Calu3 (cell line): ENCODE measurements around the gene MLN. TPM values are rescaled to one million over a fixed set of nuclear protein-coding genes. Genes with fewer than 3 reads are reported as not detected.

ENCODE experiments used
- BruUV-seq: library from RNA; stranded (reverse); fragments of 400-500 nt; replicated peaks from 2 replicates; lab custom pipeline; 2021; lab: Mats Ljungman, UMichigan
- CTCF ChIA-PET: fragments of 300-600 bp; sonication (Branson Sonifier 250); formaldehyde crosslinking; loops from one replicate; lab custom pipeline; 2022; ENCODE audit warnings: antibody characterized with exemption; lab: Charles Lee
- DNase-seq: peaks from one replicate; pipeline ENCODE4 v3.0.0; 2022
- H3K27ac Mint-ChIP-seq: one replicate; pipeline ENCODE4 v1.8.0; 2022; ENCODE audit warnings: mixed read lengths; ENCODE audit not compliant: unreplicated experiment
- H3K27me3 Mint-ChIP-seq: one replicate; pipeline ENCODE4 v1.8.0; 2022; ENCODE audit warnings: mixed read lengths; ENCODE audit not compliant: unreplicated experiment
- H3K36me3 Mint-ChIP-seq: one replicate; pipeline ENCODE4 v1.8.0; 2022; ENCODE audit warnings: mild to moderate bottlenecking, moderate library complexity, mixed read lengths; ENCODE audit not compliant: insufficient read depth, unreplicated experiment
- H3K4me1 Mint-ChIP-seq: one replicate; pipeline ENCODE4 v1.8.0; 2022; ENCODE audit warnings: mild to moderate bottlenecking, low read depth, mixed read lengths; ENCODE audit not compliant: unreplicated experiment
- H3K4me3 Mint-ChIP-seq: one replicate; pipeline ENCODE4 v1.8.0; 2022; ENCODE audit warnings: mild to moderate bottlenecking, low read depth, moderate library complexity, mixed read lengths; ENCODE audit not compliant: unreplicated experiment
- H3K9me3 Mint-ChIP-seq: one replicate; pipeline ENCODE4 v1.8.0; 2022; ENCODE audit warnings: low read depth, mixed read lengths; ENCODE audit not compliant: unreplicated experiment
- CTCF ChIP-seq: fragments of 200-600 bp; IDR thresholded peaks from one replicate; pipeline ENCODE4 v1.8.0; 2022; ENCODE audit warnings: antibody characterized with exemption; ENCODE audit not compliant: unreplicated experiment
- intact Hi-C: fragments of 100-400 bp; cut with micrococcal nuclease; formaldehyde crosslinking; loops from one replicate; pipeline ENCODE4 v1.10.0; 2022; ENCODE audit not compliant: unreplicated experiment
- total RNA-seq: library from RNA; stranded (reverse); gene quantifications from 2 replicates; pipeline ENCODE4 v1.2.3, GENCODE V29; 2022

The MLN gene
- total RNA-seq, 1 experiment from 2014 or later = not detected

- CTCF ChIA-PET = interaction anchor here (1.2 to 7.0 kb wide), 3 partner anchors 19 to 51 kb away, joined by 8 to 89 read pairs (median 12); partner anchors contain the start of gene UQCC2
- peaks cover 13% of the 10 kb centered on the region for H3K4me1 Mint-ChIP-seq
- intact Hi-C loops = loop anchor here (1.0 kb wide), 1 partner anchor 48 kb away; no protein-coding TSS in a partner anchor
- no peak overlapping the region for H3K27ac Mint-ChIP-seq
- DNase-seq = no peak
- H3K4me3 Mint-ChIP-seq = no peak overlapping the region
- no peak for TF ChIP-seq CTCF
- BruUV-seq = no TSS peak
- H3K27me3 Mint-ChIP-seq = peaks cover 47% of the 10 kb centered on the region
- H3K9me3 Mint-ChIP-seq = peaks cover 2% of the 10 kb centered on the region
- H3K36me3 Mint-ChIP-seq = peaks cover 5% of the 10 kb centered on the region
Measured at GRCh38 chr6:33762713-33763112, 41.1 kb downstream of the MLN start.

GRCh38 chr6:33761922-33762629 is 41.7 kb downstream of the MLN start:
- Mint-ChIP-seq H3K4me1 (peaks cover 19% of the 10 kb centered on the region), H3K9me3 (peaks cover 2% of the 10 kb centered on the region), H3K27me3 (peaks cover 41% of the 10 kb centered on the region), H3K36me3 (peaks cover 5% of the 10 kb centered on the region), H3K4me3 (no peak overlapping the region), H3K27ac (no peak overlapping the region)
- CTCF ChIA-PET = interaction anchor here (0.7 to 7.0 kb wide), 8 partner anchors 13 to 1581 kb away, joined by 3 to 89 read pairs (median 6); partner anchors contain the start of gene UQCC2
- intact Hi-C loops = loop anchor here (1.0 kb wide), 1 partner anchor 48 kb away; no protein-coding TSS in a partner anchor
- no TSS peak for BruUV-seq
- peak; percentile 94 for TF ChIP-seq CTCF
- DNase-seq = peak; percentile 91

GRCh38 chr6:33761581-33761921 is 42.3 kb downstream of the MLN start:
- BruUV-seq = no TSS peak
- Mint-ChIP-seq H3K27me3 (peaks cover 35% of the 10 kb centered on the region), H3K36me3 (peaks cover 4% of the 10 kb centered on the region), H3K4me3 (no peak overlapping the region), H3K4me1 (peaks cover 22% of the 10 kb centered on the region), H3K9me3 (peaks cover 2% of the 10 kb centered on the region), H3K27ac (no peak overlapping the region)
- CTCF ChIA-PET = interaction anchor here (0.7 to 7.0 kb wide), 9 partner anchors 13 to 1582 kb away, joined by 3 to 89 read pairs (median 5); partner anchors contain the start of genes IP6K3 and UQCC2
- no peak for TF ChIP-seq CTCF
- intact Hi-C loops = no loop called here
- DNase-seq = no peak

- BruUV-seq = no TSS peak
- no peak overlapping the region for H3K27ac Mint-ChIP-seq
Measured at GRCh38 chr6:33759887-33760629, 43.7 kb downstream of the MLN start.

More at GRCh38 chr6:33759887-33760629, 43.7 kb downstream of the MLN start:
- Mint-ChIP-seq H3K4me1 (peaks cover 22% of the 10 kb centered on the region), H3K4me3 (no peak overlapping the region), H3K27me3 (peaks cover 20% of the 10 kb centered on the region), H3K36me3 (no peaks in the 10 kb centered on the region), H3K9me3 (no peaks in the 10 kb centered on the region)
- no peak for TF ChIP-seq CTCF
- intact Hi-C loops = loop anchor here (2.0 kb wide), 1 partner anchor 15 kb away; no protein-coding TSS in a partner anchor
- CTCF ChIA-PET = interaction anchor here (0.6 to 7.0 kb wide), 9 partner anchors 11 to 1062 kb away, joined by 3 to 89 read pairs (median 4); partner anchors contain the start of genes IP6K3 and UQCC2
- DNase-seq = no peak
